GM23248 (cell line): ENCODE measurements around the gene TMEM131. TPM values are rescaled to one million over a fixed set of nuclear protein-coding genes. Genes with fewer than 3 reads are reported as not detected.

Source experiments
- DNase-seq: peaks from one replicate; pipeline ENCODE4 v3.0.0-alpha.2; 2015
- H2AFZ ChIP-seq: fragments of 200-600 bp; sonication (generic); 2 replicates; pipeline ENCODE4 v1.6.1; 2016; ENCODE audit warnings: antibody characterized with exemption
- H3F3A ChIP-seq: fragments of 200-600 bp; sonication (generic); 2 replicates; pipeline ENCODE4 v1.6.1; 2016; ENCODE audit warnings: mild to moderate bottlenecking, antibody characterized with exemption, mixed run types; ENCODE audit not compliant: insufficient read depth
- H3K27ac ChIP-seq: fragments of 200-600 bp; sonication (generic); 2 replicates; pipeline ENCODE4 v1.5.1; 2016; ENCODE audit warnings: mild to moderate bottlenecking
- H3K27me3 ChIP-seq: fragments of 200-600 bp; sonication (generic); replicated peaks from 2 replicates; pipeline ENCODE4 v1.6.1; 2016; ENCODE audit warnings: mild to moderate bottlenecking; ENCODE audit not compliant: insufficient read depth
- H3K36me3 ChIP-seq: fragments of 200-600 bp; sonication (generic); 2 replicates; pipeline ENCODE4 v1.6.1; 2016; ENCODE audit warnings: low read depth, mild to moderate bottlenecking
- H3K4me1 ChIP-seq: fragments of 200-600 bp; sonication (generic); 2 replicates; pipeline ENCODE4 v1.6.1; 2016; ENCODE audit warnings: mild to moderate bottlenecking; ENCODE audit not compliant: insufficient read depth
- H3K4me2 ChIP-seq: fragments of 200-600 bp; sonication (generic); one replicate; pipeline ENCODE4 v1.6.1; 2016; ENCODE audit warnings: mild to moderate bottlenecking; ENCODE audit not compliant: unreplicated experiment
- H3K4me3 ChIP-seq: fragments of 200-600 bp; sonication (generic); 2 replicates; pipeline ENCODE4 v1.5.1; 2016; ENCODE audit warnings: mild to moderate bottlenecking
- H3K79me2 ChIP-seq: fragments of 200-600 bp; sonication (generic); 2 replicates; pipeline ENCODE4 v1.6.1; 2016; ENCODE audit warnings: mild to moderate bottlenecking; ENCODE audit not compliant: insufficient read depth
- H3K9ac ChIP-seq: fragments of 200-600 bp; sonication (generic); 2 replicates; pipeline ENCODE4 v1.6.1; 2016; ENCODE audit warnings: mild to moderate bottlenecking
- H3K9me2 ChIP-seq: fragments of 200-600 bp; sonication (generic); 2 replicates; pipeline ENCODE4 v1.6.1; 2016; ENCODE audit warnings: mixed run types, mild to moderate bottlenecking, moderate library complexity; ENCODE audit not compliant: insufficient read depth
- H3K9me3 ChIP-seq: fragments of 200-600 bp; sonication (generic); one replicate; pipeline ENCODE4 v1.6.1; 2017; ENCODE audit warnings: low read depth
- H4K20me1 ChIP-seq: fragments of 200-600 bp; sonication (generic); 2 replicates; pipeline ENCODE4 v1.6.0; 2016; ENCODE audit not compliant: insufficient read depth
- EZH2 ChIP-seq: fragments of 200-600 bp; sonication (generic); IDR thresholded peaks from 2 replicates; pipeline ENCODE4 v1.6.1; 2018; ENCODE audit warnings: antibody characterized with exemption, mild to moderate bottlenecking; ENCODE audit not compliant: insufficient read depth, poor library complexity, severe bottlenecking
- EZH2phosphoT487 ChIP-seq: fragments of 200-600 bp; sonication (generic); IDR thresholded peaks from 2 replicates; pipeline ENCODE4 v1.6.1; 2018; ENCODE audit warnings: antibody characterized with exemption, moderate library complexity, mild to moderate bottlenecking, low read depth; ENCODE audit not compliant: insufficient read depth
- WGBS, 2 experiments: methylation state at CpG; one replicate each; pipeline ENCODE4 v1.1.6; 2015 to 2017; ENCODE audit warnings: low lambda C conversion rate in 2 of 2, low coverage in 1 of 2; ENCODE audit errors: missing lambda C conversion rate in 2 of 2; 5-methylcytosine and 5-hydroxymethylcytosine counted together
- in situ Hi-C: fragments of 300-500 bp; cut with MboI; formaldehyde crosslinking; loops from 2 replicates; pipeline ENCODE4 v1.15.0; 2020
- polyA plus RNA-seq: library from polyadenylated mRNA; unstranded; fragments of >200 nt; fragmentation: Nextera tagmentation; extraction: Ambion mirVana; gene quantifications from 2 replicates; pipeline ENCODE4 v1.2.1, GENCODE V29; 2016
- total RNA-seq: library from RNA; depleted of rRNA; stranded (reverse); fragments of >200 nt; shearing (Covaris generic); gene quantifications from 2 replicates; pipeline ENCODE4 v1.2.3, GENCODE V29; 2014

The TMEM131 gene
- total and polyA plus RNA-seq, 2 experiments from 2014 or later: 15.7 to 16.4 TPM

GRCh38 chr2:98036349-98037000 is 40.7 kb upstream of the TMEM131 start:
- no peak overlapping the region for H2AFZ ChIP-seq
- H3K4me3 ChIP-seq: no peak overlapping the region
- no peaks in the 10 kb centered on the region for H3K79me2 ChIP-seq
- H3K9me2 ChIP-seq: no peaks in the 10 kb centered on the region
- in situ Hi-C loops: no loop called here
- H3K36me3 ChIP-seq: no peaks in the 10 kb centered on the region
- peaks cover 9% of the 10 kb centered on the region; the same call in 1 of the 2 replicates for H3K27me3 ChIP-seq
- no peak for DNase-seq
- H3K4me1 ChIP-seq: no peaks in the 10 kb centered on the region
- H3K27ac ChIP-seq: no peak overlapping the region
- H3K9me3 ChIP-seq: no peaks in the 10 kb centered on the region
- no peak overlapping the region for H3K4me2 ChIP-seq
- WGBS, 2 experiments: 51 to 53% methylated on average over 8 of the region's 8 CpGs
- H4K20me1 ChIP-seq: no peaks in the 10 kb centered on the region
- TF ChIP-seq EZH2phosphoT487: no peak
- no peak for TF ChIP-seq EZH2
- H3K9ac ChIP-seq: no peak overlapping the region
- no peaks in the 10 kb centered on the region for H3F3A ChIP-seq

DNA sequence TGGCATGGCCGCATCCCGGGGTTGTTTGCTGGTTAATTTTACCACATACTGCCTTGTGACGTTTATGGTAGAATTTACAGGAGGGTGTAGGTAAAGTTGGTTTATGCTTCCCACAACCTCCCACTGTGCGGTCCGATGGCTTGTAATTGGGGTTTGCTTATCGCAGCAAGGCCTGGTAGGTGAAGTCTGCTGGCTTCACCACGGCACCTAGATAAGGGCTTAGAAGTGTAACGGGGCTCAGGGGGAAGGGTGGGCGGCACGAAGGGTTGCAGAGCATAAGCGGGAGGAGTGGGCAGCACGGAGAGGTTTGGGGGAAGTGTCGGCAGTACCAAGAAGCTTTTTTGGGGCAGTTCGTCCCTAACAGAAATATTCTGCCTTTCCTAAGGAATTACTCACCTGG is 39.0 kb upstream of the TMEM131 start:
- H3K27ac ChIP-seq: no peak overlapping the region
- H3K4me2 ChIP-seq: no peak overlapping the region
- TF ChIP-seq EZH2phosphoT487 (no peak), EZH2 (no peak)
- no peaks in the 10 kb centered on the region for H3K79me2 ChIP-seq
- no peak for DNase-seq
- no peaks in the 10 kb centered on the region for H3K9me2 ChIP-seq
- in situ Hi-C loops: no loop called here
- H3K36me3 ChIP-seq: no peaks in the 10 kb centered on the region
- no peak overlapping the region for H3K9ac ChIP-seq
- no peak overlapping the region for H2AFZ ChIP-seq
- H3K9me3 ChIP-seq: no peaks in the 10 kb centered on the region
- no peaks in the 10 kb centered on the region for H4K20me1 ChIP-seq
- WGBS, 2 experiments: 39 to 42% methylated on average over 14 of the region's 14 CpGs
- H3K27me3 ChIP-seq: peaks cover 9% of the 10 kb centered on the region; the same call in 1 of the 2 replicates
- no peak overlapping the region for H3K4me3 ChIP-seq
- H3F3A ChIP-seq: no peaks in the 10 kb centered on the region
- no peaks in the 10 kb centered on the region for H3K4me1 ChIP-seq

DNA sequence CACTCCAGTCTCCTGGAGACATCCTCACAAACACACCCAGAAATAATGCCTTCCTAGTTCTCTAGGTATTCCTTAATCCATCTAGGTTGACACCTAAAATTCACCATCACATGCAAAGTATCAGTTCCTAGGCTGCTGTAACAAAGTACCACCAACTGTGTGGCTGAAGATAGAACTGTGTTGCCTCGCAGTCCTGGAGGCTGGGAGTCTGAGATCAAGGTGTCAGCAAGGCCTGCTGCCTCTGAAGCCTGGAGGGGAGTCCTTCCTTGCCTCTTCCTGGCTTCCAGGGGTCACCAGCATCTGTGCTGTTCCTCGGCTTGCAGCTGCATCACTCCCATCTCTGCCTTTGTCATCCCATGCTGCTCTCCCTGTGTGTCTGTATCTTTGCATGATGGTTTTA is 36.3 kb upstream of the TMEM131 start:
- H2AFZ ChIP-seq: no peak overlapping the region
- no peaks in the 10 kb centered on the region for H3K36me3 ChIP-seq
- H3K79me2 ChIP-seq: no peaks in the 10 kb centered on the region
- peaks cover 9% of the 10 kb centered on the region; the same call in 1 of the 2 replicates for H3K27me3 ChIP-seq
- no peaks in the 10 kb centered on the region for H3K9me2 ChIP-seq
- no peak overlapping the region for H3K9ac ChIP-seq
- DNase-seq: no peak
- no peaks in the 10 kb centered on the region for H4K20me1 ChIP-seq
- in situ Hi-C loops: no loop called here
- H3F3A ChIP-seq: no peaks in the 10 kb centered on the region
- H3K4me1 ChIP-seq: no peaks in the 10 kb centered on the region
- TF ChIP-seq EZH2: no peak
- no peak for TF ChIP-seq EZH2phosphoT487
- H3K27ac ChIP-seq: no peak overlapping the region
- H3K4me3 ChIP-seq: no peak overlapping the region
- no peak overlapping the region for H3K4me2 ChIP-seq
- no peaks in the 10 kb centered on the region for H3K9me3 ChIP-seq
- 21 to 42% methylated on average over 2 of the region's 2 CpGs for WGBS, 2 experiments

GRCh38 chr2:98029718-98030222 is 34.0 kb upstream of the TMEM131 start:
- Histone ChIP-seq H3K4me3 (no peak overlapping the region), H3K9me2 (no peaks in the 10 kb centered on the region), H2AFZ (no peak overlapping the region), H4K20me1 (no peaks in the 10 kb centered on the region), H3K4me1 (no peaks in the 10 kb centered on the region), H3K36me3 (no peaks in the 10 kb centered on the region), H3K4me2 (no peak overlapping the region), H3K27ac (no peak overlapping the region), H3K9ac (no peak overlapping the region), H3K9me3 (no peaks in the 10 kb centered on the region), H3K27me3 (peaks cover 12% of the 10 kb centered on the region; the same call in 1 of the 2 replicates), H3K79me2 (no peaks in the 10 kb centered on the region), H3F3A (no peaks in the 10 kb centered on the region)
- no peak for TF ChIP-seq EZH2
- TF ChIP-seq EZH2phosphoT487: no peak
- DNase-seq: peak; percentile 24
- in situ Hi-C loops: no loop called here
- WGBS, 2 experiments: 70 to 75% methylated on average over 6 of the region's 6 CpGs
